T-helper 22 cell (primary cell): ENCODE results near the gene AHI1.

Source experiments
- DNase-seq: peaks from one replicate; pipeline ENCODE4 v3.0.0-alpha.2; 2020; ENCODE audit warnings: low read depth

Gene AHI1

DNA sequence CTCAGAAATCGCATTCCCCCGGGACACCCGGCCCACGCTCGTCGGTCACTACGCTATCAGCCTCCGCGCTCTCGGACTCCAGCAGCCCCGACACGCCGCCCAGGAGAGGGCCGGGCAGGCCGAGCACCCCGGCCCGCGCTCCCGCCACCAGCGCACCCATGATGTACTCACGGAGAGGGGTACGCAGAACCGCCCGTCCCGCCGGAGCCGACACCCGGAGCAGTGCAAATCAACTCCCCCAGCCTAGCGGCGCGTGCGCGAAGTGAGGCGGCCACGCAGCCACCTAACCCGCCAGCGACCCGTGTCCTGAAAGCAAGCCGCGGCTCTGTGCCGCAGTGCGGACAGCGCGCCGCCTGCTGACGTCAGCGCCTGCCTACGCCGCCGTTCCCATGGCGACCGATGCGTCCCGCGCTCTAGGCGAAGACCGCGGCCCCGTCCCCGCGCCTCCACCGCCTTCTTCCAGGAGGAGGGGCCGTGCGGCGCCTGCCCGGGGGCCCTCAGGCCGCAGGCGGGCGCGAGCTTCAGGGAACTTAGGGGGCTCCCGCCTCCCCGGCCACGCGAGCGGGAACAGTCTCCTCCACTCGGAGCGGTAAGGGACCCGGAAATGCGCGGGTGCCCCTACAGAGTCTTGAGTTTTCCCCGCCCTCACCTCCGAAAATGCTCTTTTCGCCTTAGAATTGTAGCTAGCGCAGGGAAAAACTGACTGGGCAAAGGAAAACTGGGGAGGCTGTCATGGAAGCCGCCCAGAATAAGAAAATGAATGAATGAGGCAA, at the start of gene AHI1:
Gene AHI1, minus strand, starts transcription at position 329 of the 773 bp plus-strand sequence. CDS start 5,503 bp downstream, outside the sequence.
- peak; percentile 86 for DNase-seq

DNA sequence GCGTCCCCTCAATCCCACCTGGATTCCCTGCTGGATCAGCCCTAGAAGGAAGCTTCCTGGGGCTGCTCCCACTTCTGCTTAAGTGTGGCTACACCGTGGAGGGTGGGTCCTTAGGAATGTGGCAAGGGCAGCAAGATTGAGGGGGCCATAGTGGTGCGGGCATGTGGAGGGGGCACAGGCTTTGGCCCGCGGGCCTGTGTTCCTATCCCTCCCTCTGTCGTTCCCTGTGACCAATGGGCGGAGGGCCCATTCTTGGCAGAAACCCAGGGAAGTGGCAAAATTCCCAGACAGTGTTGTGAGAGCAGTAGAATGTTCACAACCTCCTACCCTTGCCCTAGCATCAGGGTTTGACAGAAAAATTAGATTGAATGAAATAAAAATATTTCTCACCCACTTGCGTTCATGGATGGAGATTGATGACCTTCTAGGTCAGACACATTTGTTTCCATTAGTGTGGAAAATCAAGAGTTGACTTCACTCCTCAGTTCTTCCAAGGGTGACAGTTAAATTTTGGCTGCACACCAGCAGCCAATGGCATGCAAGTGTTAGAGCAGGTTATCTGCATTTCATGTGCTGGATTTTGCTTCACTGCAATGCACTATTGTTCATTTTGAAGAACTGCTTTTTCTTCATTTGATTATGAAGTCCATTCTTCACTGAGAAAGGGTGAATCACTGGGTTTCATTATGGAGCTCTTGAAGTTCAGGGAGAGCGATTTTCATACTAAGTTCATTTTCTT, 49.3 kb upstream of the AHI1 start:
- no peak for DNase-seq

DNA sequence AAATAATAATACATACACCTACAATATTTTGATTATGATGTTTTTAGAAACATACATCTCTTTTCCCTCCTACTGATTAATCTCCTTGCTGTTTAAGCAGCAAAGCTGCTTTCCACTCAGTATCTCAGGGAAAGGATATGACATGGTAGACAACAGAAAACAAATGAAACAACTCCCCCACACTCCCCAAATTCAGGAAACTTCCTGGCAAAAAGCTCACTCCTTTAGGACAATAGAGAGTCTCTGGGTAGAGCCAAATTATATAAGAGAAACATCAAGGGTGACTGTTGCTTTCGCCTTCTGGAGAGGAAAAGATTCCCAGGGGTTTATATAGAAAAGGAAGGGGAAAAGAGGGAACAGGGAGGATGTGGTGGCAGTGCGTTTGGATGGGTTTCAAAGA, 48.7 kb upstream of the AHI1 start:
- no peak for DNase-seq

DNA sequence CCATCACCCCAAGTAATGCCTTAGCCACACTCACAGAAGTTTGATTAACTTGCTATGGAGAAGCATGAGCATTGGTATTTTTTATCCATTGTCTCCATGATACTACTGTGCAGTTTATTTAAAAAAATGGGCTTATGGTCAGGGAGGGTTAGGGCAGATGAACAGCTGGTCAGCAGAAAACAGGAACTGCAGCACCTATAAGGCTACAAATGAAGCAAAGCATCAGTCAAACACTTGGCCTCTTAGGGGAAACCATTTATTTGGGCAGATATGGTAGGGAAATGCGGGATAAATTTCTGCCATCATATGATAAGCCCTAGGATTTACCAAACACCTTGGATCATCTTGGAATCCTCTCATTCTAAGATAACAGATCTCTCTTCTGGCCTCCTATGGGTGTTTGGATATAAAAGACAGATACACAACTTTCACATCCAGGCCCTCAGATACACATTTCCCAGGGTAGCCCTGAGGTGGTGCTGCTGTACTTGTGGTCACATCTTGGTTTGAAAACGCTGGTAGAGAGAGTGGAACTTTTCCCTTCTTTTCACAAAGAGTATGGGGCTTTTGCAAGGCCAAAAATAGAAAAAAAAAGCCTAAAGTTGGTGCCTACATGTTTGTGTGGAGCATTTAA, 42.8 kb upstream of the AHI1 start:
- DNase-seq = no peak

DNA sequence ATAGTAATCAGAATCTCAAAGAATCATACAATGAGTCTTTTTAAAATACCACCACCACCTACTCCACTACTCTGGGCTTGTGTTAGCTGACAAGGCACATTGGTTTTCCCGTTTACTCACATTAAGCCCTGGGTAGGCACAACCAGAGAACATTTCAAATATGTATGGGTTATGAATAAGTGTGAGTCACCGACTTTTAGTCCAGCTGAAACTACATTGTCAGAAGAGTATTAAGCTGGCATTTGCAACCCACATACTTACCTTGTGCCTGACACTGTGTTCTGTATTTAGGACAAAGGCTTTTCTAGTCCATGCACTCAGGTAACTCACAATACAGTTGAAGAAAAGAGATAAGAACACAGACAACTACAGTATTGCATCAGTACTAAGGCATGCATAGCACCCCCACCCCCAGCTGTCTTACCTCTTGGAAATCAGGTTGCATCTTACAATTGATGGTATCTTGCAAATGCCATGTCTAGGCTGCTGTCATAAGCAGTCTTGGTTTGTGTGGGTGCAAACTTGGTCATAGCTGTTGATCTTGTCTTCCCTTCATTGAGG, 40.3 kb upstream of the AHI1 start:
- DNase-seq = no peak

DNA sequence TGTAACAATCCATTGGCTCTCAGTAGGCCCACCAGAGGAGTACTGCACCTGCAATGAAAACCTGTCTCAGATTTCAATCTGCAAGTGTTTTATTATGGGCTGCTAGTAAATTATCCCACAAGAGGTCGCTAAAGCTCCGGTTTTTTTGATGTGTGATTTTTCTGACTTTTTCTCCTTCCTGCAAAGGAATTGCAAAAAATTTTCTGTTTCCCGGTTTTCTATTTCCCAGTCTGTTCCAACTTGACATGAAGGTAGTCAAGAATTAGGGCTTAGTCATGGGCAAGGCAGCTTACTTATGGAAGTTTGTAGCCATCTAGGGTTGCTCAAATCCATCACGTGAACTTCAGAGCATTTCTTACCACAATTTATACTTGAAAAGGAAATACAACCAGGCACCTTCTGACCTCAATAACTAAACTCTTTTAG, 38.5 kb upstream of the AHI1 start:
- DNase-seq = no peak

DNA sequence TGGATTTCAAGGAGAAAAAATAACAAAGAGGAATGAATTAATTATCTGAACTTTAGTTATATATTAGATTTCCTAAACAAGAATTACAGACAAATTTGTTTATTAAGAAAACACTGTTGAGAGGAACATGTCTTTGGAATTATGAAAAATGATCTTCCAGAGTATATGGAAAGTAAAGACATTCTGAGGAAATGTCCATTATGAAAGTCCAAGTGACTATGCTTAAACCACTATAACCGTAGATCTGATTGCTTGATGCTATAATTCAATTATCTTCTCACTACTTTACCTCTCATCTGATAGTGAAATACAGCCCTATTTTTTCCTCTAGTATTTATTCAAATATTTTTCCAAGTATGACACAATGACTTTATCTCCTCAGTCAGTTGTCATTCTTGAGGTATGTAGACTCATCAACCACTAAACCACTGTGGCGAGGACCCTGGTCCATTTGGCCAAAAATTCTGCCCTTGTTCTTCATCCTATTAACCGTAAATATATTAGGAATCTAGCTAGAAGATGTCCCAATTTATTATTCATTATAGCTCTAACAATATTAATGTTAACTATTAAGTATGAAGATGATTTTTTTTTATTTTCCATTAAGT, 37.3 kb upstream of the AHI1 start:
- DNase-seq = no peak

DNA sequence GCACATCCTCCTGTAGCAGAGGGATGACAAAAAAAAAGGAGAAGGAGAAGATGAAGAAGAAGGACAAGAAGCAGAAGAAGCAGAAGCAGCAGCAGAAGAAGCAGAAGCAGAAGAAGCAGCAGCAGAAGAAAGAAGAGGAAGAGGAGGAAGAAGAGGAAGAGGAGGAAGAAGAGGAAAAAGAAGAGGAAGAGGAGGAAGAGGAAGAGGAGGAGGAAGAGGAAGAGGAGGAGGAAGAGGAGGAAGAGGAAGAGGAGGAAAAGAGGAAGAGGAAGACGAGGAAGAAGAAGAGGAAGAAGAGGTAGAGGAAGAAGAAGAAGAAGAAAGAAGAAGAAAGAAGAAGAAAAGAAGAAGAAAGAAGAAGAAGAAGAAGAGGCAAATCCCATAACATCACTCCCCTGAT, 35.0 kb upstream of the AHI1 start:
- no peak for DNase-seq

DNA sequence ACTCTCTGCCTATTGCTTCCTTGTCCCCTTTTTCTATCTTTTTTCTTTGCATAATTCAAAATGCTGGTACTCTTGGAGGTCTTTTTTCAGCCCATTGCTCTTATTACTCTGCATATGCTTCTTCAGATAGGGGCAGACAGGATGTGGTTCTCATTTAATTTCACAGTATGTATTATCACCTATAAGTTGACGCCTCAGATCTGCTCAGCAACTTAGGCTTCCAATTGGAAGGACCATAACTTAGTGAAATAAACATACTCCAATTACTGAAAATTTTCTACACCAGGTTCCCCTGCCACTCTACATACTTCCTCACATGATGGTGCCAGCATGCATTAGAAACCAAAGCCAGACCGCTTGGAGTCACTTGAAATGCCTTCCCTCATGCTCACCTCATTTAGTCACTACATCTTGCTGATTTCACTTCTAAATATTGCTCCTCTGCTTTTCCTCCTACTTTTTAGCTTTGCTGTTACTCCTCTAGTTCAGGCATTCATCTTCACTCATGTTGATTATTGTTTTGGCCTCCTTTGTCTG, 34.5 kb upstream of the AHI1 start:
- DNase-seq = no peak

DNA sequence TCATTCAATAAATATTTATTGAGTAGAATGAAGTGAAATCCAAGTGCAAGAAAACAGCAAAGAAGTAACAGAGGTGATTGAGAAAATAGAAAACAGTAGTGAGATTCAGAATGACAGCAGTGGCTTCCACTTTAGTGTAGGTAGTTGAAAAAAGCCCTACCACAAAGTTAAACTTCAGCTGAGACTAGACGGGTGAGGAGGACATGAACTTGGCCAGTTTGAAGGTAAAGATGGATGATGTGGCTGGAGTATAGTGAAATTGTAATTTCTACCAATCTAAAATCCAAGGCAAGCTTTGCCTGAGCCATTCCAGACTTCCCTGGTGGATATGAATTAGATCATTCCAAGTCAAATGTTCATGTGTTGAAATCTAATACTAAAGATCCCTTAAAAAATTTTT, 32.6 kb upstream of the AHI1 start:
- DNase-seq = no peak

DNA sequence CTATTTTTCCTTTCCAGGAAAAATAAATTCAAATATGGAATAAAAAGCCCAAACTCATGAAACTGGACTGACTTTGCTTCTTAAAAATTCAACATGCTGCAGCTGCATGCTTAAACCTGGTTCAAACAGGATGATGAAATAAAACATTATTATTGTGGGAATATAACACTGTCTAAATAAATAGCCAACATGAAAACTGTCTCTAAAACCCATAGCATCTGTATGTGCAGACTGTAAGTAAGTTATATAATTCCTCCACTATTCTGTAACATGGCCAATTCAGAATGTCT, 30.4 kb upstream of the AHI1 start:
- DNase-seq = no peak

DNA sequence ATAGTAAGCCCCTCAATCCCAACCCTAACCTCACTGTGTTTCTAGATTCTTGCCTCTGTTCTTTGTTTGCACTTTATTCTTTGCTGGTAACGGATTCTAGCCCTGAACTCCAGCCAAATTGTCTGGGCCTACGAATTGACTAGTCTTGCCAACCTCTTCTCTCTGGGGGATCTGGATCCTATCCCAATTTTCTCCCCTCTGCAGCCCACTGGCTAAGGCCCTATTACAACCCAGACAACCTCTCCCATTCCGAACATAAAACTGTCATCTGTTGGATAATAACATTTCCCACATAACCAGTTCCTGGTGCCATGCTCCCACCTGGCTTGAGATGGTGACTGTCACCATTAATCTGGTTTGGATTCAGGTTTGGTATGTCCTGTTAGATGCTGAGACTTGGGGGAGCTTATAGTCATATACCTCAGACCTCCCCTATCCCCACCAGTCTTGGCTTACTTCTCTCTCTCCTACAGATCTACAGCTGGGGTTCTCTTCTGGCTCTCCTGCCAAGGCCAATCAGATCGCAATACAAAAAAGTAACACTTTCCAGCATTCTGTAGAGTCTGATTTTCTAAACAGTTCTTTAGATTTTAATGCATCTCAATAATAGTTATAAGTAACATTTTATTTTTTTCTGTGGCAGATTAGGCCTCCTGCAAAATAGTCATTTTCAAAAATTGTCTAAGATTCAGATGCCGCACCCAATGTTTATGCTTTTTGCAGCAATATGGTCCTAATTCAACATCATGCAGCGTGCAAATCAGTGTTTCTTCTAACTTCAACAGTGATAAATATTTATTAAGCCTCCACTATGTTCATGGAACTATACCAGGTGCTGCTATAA, 29.8 kb upstream of the AHI1 start:
- DNase-seq = no peak

DNA sequence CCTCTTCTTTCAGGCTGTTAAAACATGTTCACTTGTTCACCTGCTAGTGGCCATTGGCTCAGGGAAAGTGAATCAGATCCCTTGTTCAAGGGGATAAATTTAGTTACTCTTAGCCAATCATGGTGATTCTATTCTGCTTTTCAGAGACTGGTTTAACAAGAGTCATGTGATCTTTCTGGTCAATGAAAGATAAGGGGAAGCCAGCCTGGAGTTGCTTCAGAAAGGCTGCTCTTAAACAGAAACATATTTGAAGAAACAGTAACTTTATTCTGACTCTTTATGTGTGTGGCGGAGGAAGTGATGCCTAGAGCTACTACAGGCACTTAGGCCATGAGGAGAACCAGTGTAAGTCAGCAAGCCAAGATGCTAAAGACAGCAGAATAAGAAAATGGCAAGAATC, 28.1 kb upstream of the AHI1 start:
- no peak for DNase-seq

DNA sequence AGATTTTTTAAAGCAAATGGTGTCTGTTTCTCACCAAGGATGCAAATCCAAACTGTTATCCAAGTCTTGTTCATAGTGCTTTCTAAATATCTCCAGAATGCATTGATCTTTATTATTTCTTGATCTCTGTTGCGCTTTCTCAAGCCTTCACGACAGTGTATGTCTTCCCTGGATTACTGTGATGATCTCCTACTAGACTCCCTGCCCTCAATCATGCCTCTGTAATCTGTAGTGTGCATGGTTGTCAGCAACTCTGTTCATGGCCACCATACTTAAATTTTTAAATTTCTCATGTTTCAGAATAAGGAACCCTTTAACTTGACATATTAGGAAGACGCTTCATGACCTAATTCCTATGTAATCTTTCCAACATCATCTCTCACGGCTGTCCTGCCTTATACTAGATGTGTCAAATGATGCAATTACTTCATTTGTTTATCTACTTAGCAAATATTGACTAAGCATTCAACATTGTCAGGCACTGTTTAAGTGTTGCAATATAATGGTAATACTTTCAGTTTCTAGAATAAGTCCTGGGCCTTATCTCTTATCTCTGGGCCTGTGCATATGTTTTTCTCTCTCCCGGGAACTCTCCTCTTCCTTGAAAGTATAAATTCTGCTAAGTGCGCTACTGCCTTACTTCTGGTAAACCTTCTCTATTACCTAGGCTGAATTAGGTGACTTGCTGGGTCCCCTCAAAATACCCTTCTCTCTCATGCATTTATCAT, 25.6 kb upstream of the AHI1 start:
- no peak for DNase-seq

DNA sequence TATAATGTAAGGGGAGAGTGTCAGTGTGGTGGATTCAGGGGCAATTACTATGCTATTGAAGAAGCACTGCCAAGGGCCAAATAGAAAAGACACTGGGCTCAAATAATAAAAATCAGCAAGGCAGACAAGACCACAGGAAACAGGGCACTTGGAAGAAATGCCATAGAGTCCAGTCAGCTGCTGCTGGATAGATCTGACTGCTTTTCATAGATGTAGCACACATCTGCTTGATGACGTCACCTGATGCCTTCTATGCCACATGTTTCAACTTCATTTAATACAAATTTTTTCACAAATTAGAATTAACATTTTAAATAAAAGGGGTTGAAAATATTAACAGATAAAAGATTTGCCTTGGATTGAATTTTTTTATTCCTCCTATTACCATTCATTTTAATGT, 23.9 kb upstream of the AHI1 start:
- no peak for DNase-seq

DNA sequence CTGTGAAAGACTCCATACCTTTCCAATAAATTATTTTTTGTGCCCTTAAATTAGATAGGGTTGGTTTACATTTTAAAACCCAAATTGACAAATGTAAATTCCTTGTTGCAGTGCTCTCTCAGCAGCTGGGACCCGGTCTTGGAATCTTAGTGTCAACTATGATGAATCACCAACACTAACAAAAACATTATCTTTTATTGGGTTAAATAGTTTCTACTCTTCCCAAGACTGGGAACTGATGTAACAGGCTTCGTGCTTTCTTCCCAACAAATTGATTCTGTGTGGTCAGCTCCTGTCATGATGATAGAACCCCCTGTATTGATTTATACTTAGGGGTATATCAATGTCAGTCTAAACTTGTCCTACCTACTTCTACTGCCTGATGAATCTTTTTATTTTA, 23.2 kb upstream of the AHI1 start:
- DNase-seq = no peak

DNA sequence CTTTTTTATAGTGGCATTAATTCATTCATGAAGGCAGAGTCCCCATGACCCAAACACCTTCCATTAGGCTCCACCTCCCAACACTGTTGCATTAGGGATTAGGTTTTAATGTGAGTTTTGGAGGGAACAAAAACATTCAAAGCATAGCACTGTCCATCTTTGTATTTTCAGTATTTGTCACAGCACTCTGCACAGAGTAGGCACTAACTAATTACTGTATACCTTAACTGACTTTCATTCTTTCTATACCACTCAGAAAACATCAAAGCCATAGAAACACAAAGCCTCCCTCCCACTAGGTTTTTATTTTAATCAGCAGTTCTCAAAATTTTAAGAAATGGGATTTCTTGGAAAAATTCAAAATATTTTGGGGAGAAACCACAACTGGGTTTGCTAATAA, 21.8 kb upstream of the AHI1 start:
- DNase-seq = no peak

DNA sequence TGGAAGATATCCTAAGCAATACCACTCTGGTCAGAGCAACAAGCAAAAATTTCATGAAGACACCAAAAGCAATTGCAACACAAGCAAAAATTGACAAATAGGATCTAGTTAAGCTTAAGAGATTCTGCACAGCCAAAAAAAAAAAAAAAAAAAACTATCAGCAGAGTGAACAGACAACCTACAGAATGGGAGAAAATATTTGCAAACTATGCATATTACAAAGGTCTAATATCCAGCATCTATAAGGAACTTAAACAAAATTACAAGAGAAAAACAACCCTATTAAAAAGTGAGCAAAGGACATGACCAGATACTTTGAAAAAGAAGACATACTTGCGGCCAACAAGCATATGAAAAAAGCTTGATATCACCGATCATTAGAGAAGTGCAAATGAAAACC, 20.0 kb upstream of the AHI1 start:
- DNase-seq = no peak

DNA sequence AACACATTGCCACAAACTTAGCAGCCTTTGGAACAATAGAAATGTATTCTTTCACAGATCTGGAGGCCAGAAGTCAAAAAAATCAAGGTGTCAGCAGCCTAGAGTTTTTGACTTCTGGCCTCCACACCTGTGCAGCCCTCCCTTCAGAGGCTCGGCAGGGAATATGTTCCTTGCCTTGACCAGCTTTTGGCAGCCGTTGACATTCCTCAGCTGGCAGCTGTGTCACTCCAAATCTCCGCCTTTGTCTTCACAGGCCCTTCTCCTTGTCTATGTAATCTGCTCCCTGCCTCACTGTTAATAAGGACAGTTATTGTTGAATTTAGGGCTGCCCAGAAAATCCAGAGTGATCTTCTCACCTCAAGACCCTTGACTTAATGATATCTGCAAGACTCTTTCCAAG, 17.2 kb upstream of the AHI1 start:
- no peak for DNase-seq

DNA sequence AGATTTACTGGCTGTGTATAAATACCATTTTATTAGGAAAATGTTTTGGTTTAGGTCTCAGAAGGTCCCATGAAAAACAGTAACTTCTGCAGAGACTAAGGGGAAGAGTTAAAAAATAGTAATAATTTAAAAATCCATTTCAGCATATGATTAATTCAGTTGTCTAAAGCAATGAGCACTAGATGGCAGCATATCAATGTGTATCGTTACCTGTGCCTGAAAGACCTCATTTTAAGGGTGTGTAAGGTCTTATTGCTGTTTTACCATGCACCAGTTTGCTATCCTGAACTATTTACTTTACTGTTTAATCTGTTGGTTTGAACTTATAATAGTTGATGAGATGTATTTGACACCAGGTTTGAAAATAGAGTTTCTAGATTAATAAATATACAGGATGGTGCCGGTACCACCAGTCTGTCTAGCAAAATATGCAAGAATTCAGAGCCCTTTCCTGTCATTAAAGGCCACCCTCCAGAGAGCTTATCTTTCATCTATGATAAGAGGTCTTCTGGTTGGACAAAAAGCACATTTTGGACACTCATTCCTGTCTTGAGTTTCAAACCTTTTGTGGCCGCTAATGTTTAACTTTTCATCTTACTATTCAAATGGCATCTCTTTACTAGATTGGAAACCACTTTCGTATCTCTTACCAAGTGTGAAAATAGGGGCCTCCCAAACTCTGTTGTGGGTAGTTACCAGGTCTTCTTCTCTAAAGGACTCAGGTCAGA, 8.9 kb upstream of the AHI1 start:
- no peak for DNase-seq
